ENCODE results near the gene ACBD6.

The ACBD6 gene

DNA sequence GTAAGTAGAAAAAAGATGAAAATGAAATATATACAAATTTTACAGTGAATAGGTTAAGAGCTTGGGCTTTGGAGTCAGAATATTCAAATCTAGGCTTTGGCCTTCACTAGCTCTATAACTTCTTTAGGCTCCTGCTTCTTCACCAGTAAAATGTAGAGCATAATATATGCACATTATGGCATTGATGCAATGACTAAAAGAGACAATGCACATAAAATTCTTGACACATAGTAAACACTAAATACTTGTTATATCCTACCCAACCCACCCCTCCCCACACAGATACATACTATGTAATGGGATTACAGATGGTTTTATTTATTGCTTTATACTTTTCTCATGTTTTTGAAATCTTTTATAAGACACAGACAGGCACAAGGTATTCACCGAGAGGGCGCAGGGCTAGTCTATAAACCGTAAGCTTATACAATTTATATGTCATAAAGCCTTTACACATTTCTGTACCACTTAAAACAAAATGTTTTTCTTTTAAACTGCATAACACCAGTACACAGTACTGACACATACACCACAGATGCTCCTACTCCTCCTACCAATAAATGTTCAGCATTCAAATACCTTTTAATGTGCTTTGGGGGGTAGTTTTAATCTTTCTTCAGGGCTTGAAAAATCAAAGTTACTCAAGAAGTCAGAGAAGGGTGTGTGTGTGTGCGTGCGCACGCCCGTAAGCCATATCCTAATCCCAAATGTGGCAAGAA lies 109.8 kb downstream of the ACBD6 start:
- H3K27ac ChIP-seq (ENCODE audit: poor library complexity, severe bottlenecking), result no peak overlapping the region
- no peaks in the 10 kb centered on the region for H3K27me3 ChIP-seq (ENCODE audit: insufficient read depth, poor library complexity, severe bottlenecking)
- DNase-seq (ENCODE audit: low spot score), result no peak
- no peaks in the 10 kb centered on the region for H3K9me3 ChIP-seq (ENCODE audit: severe bottlenecking)
- H3K36me3 ChIP-seq (ENCODE audit: low read depth), result peaks cover 18% of the 10 kb centered on the region
- H3K4me3 ChIP-seq (ENCODE audit: severe bottlenecking), result no peak overlapping the region
- TF ChIP-seq, protein P1, sequence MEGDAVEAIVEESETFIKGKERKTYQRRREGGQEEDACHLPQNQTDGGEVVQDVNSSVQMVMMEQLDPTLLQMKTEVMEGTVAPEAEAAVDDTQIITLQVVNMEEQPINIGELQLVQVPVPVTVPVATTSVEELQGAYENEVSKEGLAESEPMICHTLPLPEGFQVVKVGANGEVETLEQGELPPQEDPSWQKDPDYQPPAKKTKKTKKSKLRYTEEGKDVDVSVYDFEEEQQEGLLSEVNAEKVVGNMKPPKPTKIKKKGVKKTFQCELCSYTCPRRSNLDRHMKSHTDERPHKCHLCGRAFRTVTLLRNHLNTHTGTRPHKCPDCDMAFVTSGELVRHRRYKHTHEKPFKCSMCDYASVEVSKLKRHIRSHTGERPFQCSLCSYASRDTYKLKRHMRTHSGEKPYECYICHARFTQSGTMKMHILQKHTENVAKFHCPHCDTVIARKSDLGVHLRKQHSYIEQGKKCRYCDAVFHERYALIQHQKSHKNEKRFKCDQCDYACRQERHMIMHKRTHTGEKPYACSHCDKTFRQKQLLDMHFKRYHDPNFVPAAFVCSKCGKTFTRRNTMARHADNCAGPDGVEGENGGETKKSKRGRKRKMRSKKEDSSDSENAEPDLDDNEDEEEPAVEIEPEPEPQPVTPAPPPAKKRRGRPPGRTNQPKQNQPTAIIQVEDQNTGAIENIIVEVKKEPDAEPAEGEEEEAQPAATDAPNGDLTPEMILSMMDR (IDR thresholded peaks at IDR 0.05; ENCODE audit: poor library complexity, severe bottlenecking), result no peak
- no peaks in the 10 kb centered on the region for H3K4me1 ChIP-seq (ENCODE audit: insufficient read depth, poor library complexity, severe bottlenecking)
- ATAC-seq (ENCODE audit: low read depth), result no peak

DNA sequence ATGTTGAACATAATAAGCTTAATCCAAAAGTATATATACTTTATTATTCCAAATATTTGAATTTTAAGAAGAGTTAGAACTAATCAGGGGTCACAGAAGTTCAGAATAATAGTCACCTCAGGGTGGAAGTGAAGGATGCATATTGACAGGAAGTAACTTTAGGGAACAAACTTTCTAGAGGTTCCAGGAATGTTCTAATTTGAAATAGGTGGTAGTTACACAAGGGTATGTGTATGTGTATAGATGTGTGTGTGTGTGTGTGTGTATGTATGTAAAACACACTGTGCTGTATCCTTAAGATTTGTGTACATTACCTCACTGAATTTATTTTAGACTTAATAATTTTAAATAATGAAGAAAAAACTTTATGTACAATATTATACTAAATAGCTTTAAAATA lies 110.4 kb downstream of the ACBD6 start:
- Histone ChIP-seq H3K4me3 (ENCODE audit: severe bottlenecking) (no peak overlapping the region), H3K27ac (ENCODE audit: poor library complexity, severe bottlenecking) (no peak overlapping the region), H3K27me3 (ENCODE audit: insufficient read depth, poor library complexity, severe bottlenecking) (no peaks in the 10 kb centered on the region), H3K4me1 (ENCODE audit: insufficient read depth, poor library complexity, severe bottlenecking) (no peaks in the 10 kb centered on the region), H3K9me3 (ENCODE audit: severe bottlenecking) (no peaks in the 10 kb centered on the region), H3K36me3 (ENCODE audit: low read depth) (peaks cover 12% of the 10 kb centered on the region)
- ATAC-seq (ENCODE audit: low read depth) (no peak), DNase-seq (ENCODE audit: low spot score) (no peak)
- TF ChIP-seq, protein P1 (IDR thresholded peaks at IDR 0.05; ENCODE audit: poor library complexity, severe bottlenecking), result no peak

DNA sequence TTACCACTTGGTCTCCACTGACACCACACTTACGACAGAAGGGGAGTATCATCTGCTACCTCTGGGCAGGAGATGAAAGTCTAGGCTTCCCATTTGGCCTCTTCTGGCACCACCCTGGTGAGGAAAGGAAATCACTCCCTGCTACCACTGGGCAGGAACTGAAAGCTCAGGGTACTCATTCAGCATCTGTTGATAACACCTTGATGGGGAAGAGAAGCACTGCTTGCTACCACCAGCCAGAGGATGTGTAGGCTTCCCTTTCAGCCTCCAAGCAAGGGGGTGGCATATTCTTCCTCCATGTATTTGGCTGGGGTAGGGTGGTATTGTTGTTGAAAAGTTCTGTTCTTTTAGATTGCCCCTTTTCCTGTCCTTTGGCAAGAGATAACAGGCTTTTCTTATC lies 115.0 kb downstream of the ACBD6 start:
- no peak for ATAC-seq (ENCODE audit: low read depth)
- H3K9me3 ChIP-seq (ENCODE audit: severe bottlenecking), result peaks cover 8% of the 10 kb centered on the region
- no peaks in the 10 kb centered on the region for H3K27me3 ChIP-seq (ENCODE audit: insufficient read depth, poor library complexity, severe bottlenecking)
- H3K36me3 ChIP-seq (ENCODE audit: low read depth), result peaks cover 7% of the 10 kb centered on the region; the same call in 1 of the 2 replicates
- no peaks in the 10 kb centered on the region for H3K4me1 ChIP-seq (ENCODE audit: insufficient read depth, poor library complexity, severe bottlenecking)
- TF ChIP-seq, protein P1 (IDR thresholded peaks at IDR 0.05; ENCODE audit: poor library complexity, severe bottlenecking), result no peak
- no peak overlapping the region for H3K27ac ChIP-seq (ENCODE audit: poor library complexity, severe bottlenecking)
- no peak overlapping the region for H3K4me3 ChIP-seq (ENCODE audit: severe bottlenecking)
- no peak for DNase-seq (ENCODE audit: low spot score)

DNA sequence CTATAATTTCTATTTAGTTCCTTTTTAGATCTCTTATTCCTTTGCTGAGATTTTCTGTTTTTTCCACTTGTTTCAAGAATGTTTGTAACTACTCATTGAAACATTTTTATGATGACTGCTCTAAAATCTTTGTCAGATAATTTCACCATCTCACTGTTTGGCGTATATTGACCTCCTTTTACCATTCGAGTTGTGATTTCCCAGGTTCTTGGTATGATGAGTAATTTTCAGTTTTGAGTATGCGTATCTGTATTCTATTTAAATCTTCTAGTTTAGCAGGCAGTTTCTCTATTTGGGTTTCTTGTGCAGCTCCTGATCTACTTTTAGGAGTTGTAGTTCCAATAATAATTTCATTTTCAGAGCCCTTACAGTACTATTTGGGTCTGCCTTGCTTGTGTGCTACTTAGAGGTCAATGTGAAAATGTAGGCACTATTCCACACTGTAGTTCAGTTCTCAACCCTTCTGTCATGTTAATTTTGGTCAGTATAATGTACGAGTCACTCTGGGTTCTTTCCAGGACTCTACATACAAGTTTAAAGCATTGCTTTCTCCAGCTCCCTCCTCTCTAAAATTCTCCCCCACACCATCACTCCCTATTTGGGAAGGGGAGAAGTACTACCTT lies 115.5 kb downstream of the ACBD6 start:
- Histone ChIP-seq H3K27ac (ENCODE audit: poor library complexity, severe bottlenecking) (no peak overlapping the region), H3K4me3 (ENCODE audit: severe bottlenecking) (no peak overlapping the region), H3K36me3 (ENCODE audit: low read depth) (peaks cover 7% of the 10 kb centered on the region; the same call in 1 of the 2 replicates), H3K9me3 (ENCODE audit: severe bottlenecking) (peaks cover 11% of the 10 kb centered on the region), H3K4me1 (ENCODE audit: insufficient read depth, poor library complexity, severe bottlenecking) (no peaks in the 10 kb centered on the region), H3K27me3 (ENCODE audit: insufficient read depth, poor library complexity, severe bottlenecking) (no peaks in the 10 kb centered on the region)
- TF ChIP-seq, protein P1 (IDR thresholded peaks at IDR 0.05; ENCODE audit: poor library complexity, severe bottlenecking), result no peak
- ATAC-seq (ENCODE audit: low read depth), result no peak
- DNase-seq (ENCODE audit: low spot score), result no peak

DNA sequence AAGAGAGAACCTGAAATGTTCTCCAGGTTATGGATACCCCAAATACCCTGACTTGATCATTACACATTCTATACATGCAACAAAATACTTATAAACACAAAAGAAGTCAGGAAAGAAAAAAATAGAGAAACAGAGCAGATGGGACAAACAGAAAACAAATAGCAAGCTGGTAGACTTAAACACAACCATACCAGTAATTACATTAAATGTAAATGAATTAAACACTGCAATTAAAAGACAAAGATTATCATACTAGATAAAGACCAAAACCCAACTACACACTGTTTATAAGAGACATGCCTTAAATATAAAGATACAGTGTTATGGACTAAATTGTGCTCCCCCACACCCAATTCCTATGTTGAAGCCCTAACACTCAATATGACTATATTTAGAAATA lies 117.2 kb downstream of the ACBD6 start:
- TF ChIP-seq, protein P1 (IDR thresholded peaks at IDR 0.05; ENCODE audit: poor library complexity, severe bottlenecking), result no peak
- no peak for ATAC-seq (ENCODE audit: low read depth)
- Histone ChIP-seq H3K27ac (ENCODE audit: poor library complexity, severe bottlenecking) (no peak overlapping the region), H3K4me3 (ENCODE audit: severe bottlenecking) (no peak overlapping the region), H3K36me3 (ENCODE audit: low read depth) (peaks cover 2% of the 10 kb centered on the region; the same call in 1 of the 2 replicates), H3K4me1 (ENCODE audit: insufficient read depth, poor library complexity, severe bottlenecking) (no peaks in the 10 kb centered on the region), H3K9me3 (ENCODE audit: severe bottlenecking) (peaks cover 14% of the 10 kb centered on the region), H3K27me3 (ENCODE audit: insufficient read depth, poor library complexity, severe bottlenecking) (no peaks in the 10 kb centered on the region)
- no peak for DNase-seq (ENCODE audit: low spot score)

Measured in RWPE2 (cell line).